HepG2 (cell line): Measurements from ENCODE around the gene HPS3. TPM values are rescaled to one million over a fixed set of nuclear protein-coding genes. Genes with fewer than 3 reads are reported as not detected.
A peak's percentile ranks its signal among the peaks of the same experiment; 100 is the strongest.

ENCODE experiments used
- ATAC-seq: fragments of 200-7000 bp; cut with Tn5 transposase; 3 replicates; pipeline ENCODE4 v1.9.1; 2020; ENCODE audit warnings: mild to moderate bottlenecking, moderate library complexity
- BruUV-seq: library from RNA; stranded (reverse); fragments of 400-500 nt; replicated peaks from 2 replicates; lab custom pipeline; 2021; lab: Mats Ljungman, UMichigan
- CTCF ChIA-PET: fragments of 300-600 bp; formaldehyde crosslinking; extraction: SDS; loops from one replicate; lab custom pipeline; 2021; ENCODE audit warnings: low total read pairs, inconsistent platforms, low intra/inter-chr PET ratio; lab: Yijun Ruan, JAX
- POLR2A ChIA-PET: fragments of 350-600 bp; sonication (Branson Sonifier 250); formaldehyde crosslinking; loops from one replicate; lab custom pipeline; 2020; ENCODE audit warnings: antibody characterized with exemption, inconsistent platforms; lab: Yijun Ruan, JAX
- DNase-seq: peaks from one replicate; pipeline ENCODE4 v3.0.0-alpha.2; 2015; ENCODE audit warnings: low spot score
- FAIRE-seq: peaks from 3 replicates; lab custom pipeline; 2011; peaks lifted over from hg19 to GRCh38; lab: Jason Lieb, UNC
- H2AFZ ChIP-seq: one replicate; pipeline ENCODE4 v1.6.1; 2011; ENCODE audit warnings: low read length, inconsistent platforms
- H3K27ac ChIP-seq: fragments of 300-600 bp; 3 replicates; pipeline ENCODE4 v1.8.0; 2011; ENCODE audit warnings: mixed run types, mild to moderate bottlenecking, mixed read lengths, low read length, inconsistent platforms; ENCODE audit not compliant: insufficient read depth; ENCODE audit errors: extremely low read length
- H3K27me3 ChIP-seq, 2 experiments: fragments of 200-600 bp in 1 of 2; 2 replicates in 1 of 2; 3 replicates in 1 of 2; pipeline versions ENCODE4 v1.6.0 to v1.8.0; 2011; ENCODE audit warnings: low read length in 2 of 2, mild to moderate bottlenecking in 2 of 2, moderate library complexity in 2 of 2, inconsistent platforms in 1 of 2; ENCODE audit not compliant: insufficient read depth in 2 of 2, control insufficient read depth in 1 of 2
- H3K36me3 ChIP-seq, 2 experiments: fragments of 200-600 bp in 1 of 2; replicated peaks in 1 of 2; 2 replicates in 1 of 2; 3 replicates in 1 of 2; pipeline versions ENCODE4 v1.5.1 to v1.8.0; 2011; ENCODE audit warnings: low read length in 2 of 2, inconsistent platforms in 1 of 2; ENCODE audit not compliant: insufficient read depth in 2 of 2, control insufficient read depth in 1 of 2
- H3K4me1 ChIP-seq: 2 replicates; pipeline ENCODE4 v1.5.1; 2012; ENCODE audit warnings: low read length, inconsistent platforms; ENCODE audit not compliant: insufficient read depth
- H3K4me2 ChIP-seq: 2 replicates; pipeline ENCODE4 v1.6.0; 2011; ENCODE audit warnings: low read depth, low read length, inconsistent platforms
- H3K4me3 ChIP-seq, 3 experiments: fragments of 200-600 bp in 1 of 3; sonication (generic), shearing (Covaris generic) in 1 of 3; replicated peaks in 1 of 3; 2 replicates each; pipeline ENCODE4 v1.5.1; 2011 to 2016; ENCODE audit warnings: low read length in 3 of 3, inconsistent platforms in 2 of 3, low read depth in 2 of 3, mild to moderate bottlenecking in 2 of 3, control low read depth in 1 of 3, mixed read lengths in 1 of 3; ENCODE audit not compliant: insufficient read depth in 1 of 3
- H3K79me2 ChIP-seq: one replicate; pipeline ENCODE4 v1.6.1; 2011; ENCODE audit warnings: low read length, inconsistent platforms; ENCODE audit not compliant: insufficient read depth
- H3K9ac ChIP-seq: 2 replicates; pipeline ENCODE4 v1.6.0; 2011; ENCODE audit warnings: mild to moderate bottlenecking, low read depth, low read length, inconsistent platforms; ENCODE audit not compliant: insufficient read depth
- H3K9me3 ChIP-seq: 2 replicates; pipeline ENCODE4 v1.5.1; 2012; ENCODE audit warnings: mild to moderate bottlenecking, low read length
- H4K20me1 ChIP-seq: 2 replicates; pipeline ENCODE4 v1.6.0; 2011; ENCODE audit warnings: inconsistent platforms, mild to moderate bottlenecking, low read length, moderate library complexity; ENCODE audit not compliant: insufficient read depth
- ATF7 ChIP-seq, 2 experiments: fragments of 450-650 bp in 1 of 2; sonication (generic) in 1 of 2; formaldehyde crosslinking in 1 of 2; IDR thresholded peaks; 2 replicates each; pipeline versions ENCODE4 v1.4.0 to v1.6.1; 2016 to 2020; ENCODE audit warnings: antibody characterized with exemption in 1 of 2, mild to moderate bottlenecking in 1 of 2, missing genetic modification reagents in 1 of 2
- CREB1 ChIP-seq, 2 experiments: fragments of 450-650 bp in 1 of 2; IDR thresholded peaks; 2 replicates each; pipeline ENCODE4 v1.6.1; 2016 to 2017; ENCODE audit warnings: control low read depth in 1 of 2, mild to moderate bottlenecking in 1 of 2, missing compliant biosample characterization in 1 of 2, missing genetic modification characterization in 1 of 2
- GATAD2A ChIP-seq: IDR thresholded peaks from 2 replicates; pipeline ENCODE4 v1.6.1; 2016
- KAT2B ChIP-seq: fragments of 150-350 bp; IDR thresholded peaks from 2 replicates; pipeline ENCODE4 v1.6.1; 2014; ENCODE audit warnings: low read depth, low read length, borderline replicate concordance
- ONECUT2 ChIP-seq: sonication (generic); formaldehyde crosslinking; IDR thresholded peaks from 2 replicates; pipeline ENCODE4 v1.4.0; 2020; ENCODE audit warnings: missing genetic modification reagents
- PAXIP1 ChIP-seq: sonication (generic); formaldehyde crosslinking; conservative IDR thresholded peaks from 2 replicates; pipeline ENCODE4 v1.4.0; 2020; ENCODE audit warnings: mild to moderate bottlenecking, missing genetic modification reagents, moderate library complexity
- PHF5A ChIP-seq: IDR thresholded peaks from one replicate; pipeline ENCODE4 v1.6.1; 2018; ENCODE audit warnings: low read depth, missing genetic modification reagents; ENCODE audit not compliant: unreplicated experiment
- RAD21 ChIP-seq: fragments of 450-650 bp; formaldehyde crosslinking; IDR thresholded peaks from 2 replicates; pipeline ENCODE4 v1.5.0; 2020; ENCODE audit warnings: mild to moderate bottlenecking
- RFXAP ChIP-seq: sonication (generic); formaldehyde crosslinking; IDR thresholded peaks from 2 replicates; pipeline ENCODE4 v1.4.0; 2020; ENCODE audit warnings: missing genetic modification reagents, borderline replicate concordance
- RNF2 ChIP-seq: fragments of 450-650 bp; conservative IDR thresholded peaks from 2 replicates; pipeline ENCODE4 v1.6.1; 2016; ENCODE audit warnings: low read depth
- ZMYM3 ChIP-seq: sonication (generic); formaldehyde crosslinking; IDR thresholded peaks from 2 replicates; pipeline ENCODE4 v1.5.1; 2020; ENCODE audit warnings: mild to moderate bottlenecking, missing genetic modification reagents
- ZNF550 ChIP-seq: sonication (generic); formaldehyde crosslinking; IDR thresholded peaks from 2 replicates; pipeline ENCODE4 v1.4.0; 2020; ENCODE audit warnings: mild to moderate bottlenecking, missing genetic modification reagents, borderline replicate concordance
- WGBS: methylation state at CpG from one replicate; pipeline ENCODE4 v1.1.6; 2017; ENCODE audit warnings: low lambda C conversion rate; 5-methylcytosine and 5-hydroxymethylcytosine counted together
- in situ Hi-C: cut with HindIII; loops from 2 replicates; pipeline ENCODE4 v1.10.0; 2017; ENCODE audit warnings: low pct_unique_long_range_greater_than_20kb; ENCODE audit not compliant: extremely low pct_ligation_motif_present
- intact Hi-C: fragments of 100-400 bp; cut with micrococcal nuclease; formaldehyde crosslinking; loops from one replicate; pipeline ENCODE4 v1.10.0; 2022; ENCODE audit not compliant: unreplicated experiment
- polyA plus RNA-seq, 8 experiments: library from polyadenylated mRNA; depleted of rRNA in 3 of 8; stranded (reverse) in 7 of 8; unstranded in 1 of 8; fragments of >200 nt; fragmentation: Illumina TruSeq in 4 of 8; extraction: Trizol in 4 of 8; gene quantifications; 2 replicates each; pipeline versions ENCODE4 v1.2.1 to v1.2.3, GENCODE V29; 2011 to 2016; ENCODE audit warnings: low read depth in 4 of 8, missing spikeins in 1 of 8, mixed read lengths in 1 of 8; ENCODE audit not compliant: insufficient read depth in 1 of 8
- total RNA-seq, 5 experiments: library from RNA; depleted of rRNA; stranded (reverse); fragments of >200 nt; fragmentation: Illumina TruSeq; extraction: Trizol; gene quantifications; 2 replicates each; pipeline ENCODE4 v1.2.3, GENCODE V29; 2016; ENCODE audit warnings: low read depth in 1 of 5

HPS3 gene
- total and polyA plus RNA-seq, 2 of the 13 experiments (the other 11 are each of a cell fraction or from before 2014, with no cell fraction given), result 9.5 to 18.9 TPM

DNA sequence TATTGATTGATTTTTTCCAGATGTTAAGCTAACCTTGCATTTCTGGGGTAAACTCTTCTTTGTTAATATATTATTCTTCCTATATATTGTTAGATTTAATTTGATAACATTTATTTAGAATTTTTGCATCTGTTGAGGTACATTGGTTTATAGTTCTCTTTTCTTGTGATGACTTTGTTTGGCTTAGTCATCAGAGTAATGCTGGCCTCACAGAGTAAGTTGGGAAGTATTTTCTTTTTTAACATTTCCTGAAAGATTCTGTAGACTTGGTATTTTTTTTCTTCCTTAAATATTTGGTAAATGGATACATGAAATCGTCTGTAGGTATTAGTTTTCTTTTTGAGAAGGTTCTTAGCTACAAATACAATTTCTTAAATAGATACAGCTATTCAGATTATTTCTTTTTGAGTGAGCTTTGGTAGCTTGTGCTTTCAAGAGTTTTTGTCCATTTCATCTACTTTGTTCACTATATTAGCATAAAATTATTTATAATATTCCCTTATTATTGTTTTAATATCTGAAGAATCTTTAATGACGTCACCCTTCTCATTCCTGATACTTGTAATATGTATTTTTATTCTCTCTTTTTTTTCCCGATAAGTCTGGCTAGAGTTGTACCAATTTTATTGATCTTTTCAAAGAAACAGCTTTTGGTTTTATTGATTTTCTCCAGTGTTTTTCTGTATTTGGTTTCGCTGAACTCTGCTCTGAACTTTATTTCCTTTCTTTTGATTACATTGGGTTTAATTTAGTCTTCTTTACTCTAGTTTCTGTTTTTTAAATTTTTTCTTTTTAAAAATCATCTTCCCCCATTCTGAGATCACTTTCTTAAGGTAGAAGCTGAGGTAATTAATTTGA is 6.5 kb upstream of the HPS3 start:
- no peaks in the 10 kb centered on the region for H3K9me3 ChIP-seq
- no peaks in the 10 kb centered on the region for H4K20me1 ChIP-seq
- H3K27ac ChIP-seq, result no peak overlapping the region
- CTCF ChIA-PET, result interaction anchor here (5.6 kb wide), 1 partner anchor 152 kb away, joined by 123 read pairs; no protein-coding TSS in a partner anchor
- no peaks in the 10 kb centered on the region for H3K79me2 ChIP-seq
- peaks cover 28% of the 10 kb centered on the region for H3K4me1 ChIP-seq
- intact Hi-C loops, result no loop called here
- H2AFZ ChIP-seq, result no peak overlapping the region
- no TSS peak for BruUV-seq
- H3K36me3 ChIP-seq, result no peaks in the 10 kb centered on the region
- TF ChIP-seq GATAD2A (CRISPR knock-in tag), result peak; percentile 54
- TF ChIP-seq RFXAP (CRISPR knock-in tag), result no peak
- peak; percentile 93 for TF ChIP-seq ATF7 (IDR thresholded peaks at IDR 0.05)
- TF ChIP-seq ATF7 (CRISPR knock-in tag; IDR thresholded peaks at IDR 0.05), result no peak
- TF ChIP-seq PHF5A (CRISPR knock-in tag), result no peak
- TF ChIP-seq ZMYM3 (CRISPR knock-in tag), result no peak
- no peak for TF ChIP-seq RAD21 (CRISPR knock-in tag)
- peak; percentile 60; the same call in 1 of the 2 replicates for TF ChIP-seq PAXIP1 (CRISPR knock-in tag)
- peak; percentile 78 for TF ChIP-seq CREB1 (IDR thresholded peaks at IDR 0.05)
- TF ChIP-seq CREB1 (CRISPR knock-in tag; IDR thresholded peaks at IDR 0.05), result no peak
- no peak for TF ChIP-seq ZNF550
- peak; percentile 94 for TF ChIP-seq KAT2B
- peak; percentile 64; the same call in 1 of the 2 replicates for TF ChIP-seq ONECUT2 (CRISPR knock-in tag)
- no peak for TF ChIP-seq RNF2
- ATAC-seq, result no peak
- H3K4me3 ChIP-seq, result no peak overlapping the region
- peaks cover 0 to 4% of the 10 kb centered on the region in 2 experiments; a peak in 1 of 5 replicates for H3K27me3 ChIP-seq
- 40% methylated on average over 4 of the region's 4 CpGs for WGBS
- no peak overlapping the region for H3K4me2 ChIP-seq
- no peak for FAIRE-seq
- H3K9ac ChIP-seq, result no peak overlapping the region
- no peak for DNase-seq
- POLR2A ChIA-PET, result no interaction called here
- in situ Hi-C loops, result loop anchor here (10.0 kb wide), 1 partner anchor 362 kb away; no protein-coding TSS in a partner anchor
